ENCODE data around the gene ZNF326.

GRCh38 chr1:90074566-90074965, 79.7 kb downstream of the ZNF326 start:
- no peak for TF ChIP-seq CTCF (IDR thresholded peaks at IDR 0.05; ENCODE audit: insufficient read depth, low read length, poor library complexity, severe bottlenecking)
- no peak for TF ChIP-seq EZH2phosphoT487 (conservative IDR thresholded peaks at IDR 0.05; ENCODE audit: low read length)
